Measurements from ENCODE around the gene EHD4.

Gene EHD4

DNA sequence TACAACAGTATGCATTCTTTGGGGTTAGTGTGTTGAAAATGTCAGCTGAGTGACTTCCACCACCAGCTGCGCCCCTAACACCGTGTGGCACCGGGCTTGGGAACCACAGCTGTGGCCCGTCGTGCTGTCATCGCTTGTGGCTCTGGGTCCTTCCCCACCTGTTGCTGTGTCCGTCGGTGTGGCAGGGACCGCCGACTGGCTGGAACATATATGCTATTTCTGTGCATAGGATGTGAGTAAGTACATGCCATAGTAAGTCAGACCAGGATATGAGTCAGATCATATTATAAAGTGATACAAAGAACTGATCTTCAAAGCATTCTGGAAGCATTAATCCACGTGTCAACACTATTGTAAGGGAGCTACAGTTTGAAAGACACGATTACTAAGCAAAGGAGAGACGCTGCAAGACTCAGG lies 31.9 kb downstream of the EHD4 start:
- DNase-seq (ENCODE audit: insufficient read length, low spot score) (no peak), FAIRE-seq (no peak)

DNA sequence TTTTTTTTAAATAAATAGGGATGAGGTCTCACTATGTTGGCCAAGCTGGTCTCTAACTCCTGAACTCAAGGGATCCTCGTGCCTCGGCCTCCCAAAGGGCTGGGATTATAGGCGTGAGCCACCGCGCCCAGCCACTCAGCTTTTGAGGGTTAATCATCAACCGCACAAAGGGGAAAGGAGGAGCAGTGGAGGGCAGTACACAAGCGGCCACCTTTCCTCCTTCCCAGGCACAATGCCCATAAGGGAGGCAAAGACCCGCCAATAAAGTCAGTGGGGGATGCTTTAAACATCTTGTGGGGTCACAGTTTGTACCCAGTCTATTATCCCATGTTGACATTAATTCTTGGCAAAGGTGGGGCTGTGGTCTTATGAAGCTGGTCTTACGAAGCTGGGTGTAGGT lies 32.4 kb downstream of the EHD4 start:
- FAIRE-seq (no peak), DNase-seq (ENCODE audit: insufficient read length, low spot score) (no peak)

DNA sequence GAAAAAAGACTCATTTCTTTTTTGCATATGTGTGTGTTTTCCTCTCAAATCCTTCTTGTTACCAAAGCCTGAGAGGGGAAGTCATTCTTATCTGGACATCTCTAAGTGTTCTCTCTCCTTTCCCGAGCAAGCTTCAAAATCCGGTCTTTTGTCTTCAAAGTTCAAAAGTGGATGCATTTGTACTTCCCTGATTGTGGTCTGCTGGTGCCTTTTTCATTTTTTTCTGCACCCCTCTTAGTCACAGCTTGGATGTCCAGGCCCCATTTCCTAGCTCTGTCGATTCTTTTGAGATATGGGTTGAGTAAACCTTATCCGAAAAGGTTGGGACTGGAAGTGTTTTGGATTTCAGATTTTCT lies 34.8 kb downstream of the EHD4 start:
- DNase-seq (ENCODE audit: insufficient read length, low spot score) = no peak
- FAIRE-seq = peak; percentile 39

DNA sequence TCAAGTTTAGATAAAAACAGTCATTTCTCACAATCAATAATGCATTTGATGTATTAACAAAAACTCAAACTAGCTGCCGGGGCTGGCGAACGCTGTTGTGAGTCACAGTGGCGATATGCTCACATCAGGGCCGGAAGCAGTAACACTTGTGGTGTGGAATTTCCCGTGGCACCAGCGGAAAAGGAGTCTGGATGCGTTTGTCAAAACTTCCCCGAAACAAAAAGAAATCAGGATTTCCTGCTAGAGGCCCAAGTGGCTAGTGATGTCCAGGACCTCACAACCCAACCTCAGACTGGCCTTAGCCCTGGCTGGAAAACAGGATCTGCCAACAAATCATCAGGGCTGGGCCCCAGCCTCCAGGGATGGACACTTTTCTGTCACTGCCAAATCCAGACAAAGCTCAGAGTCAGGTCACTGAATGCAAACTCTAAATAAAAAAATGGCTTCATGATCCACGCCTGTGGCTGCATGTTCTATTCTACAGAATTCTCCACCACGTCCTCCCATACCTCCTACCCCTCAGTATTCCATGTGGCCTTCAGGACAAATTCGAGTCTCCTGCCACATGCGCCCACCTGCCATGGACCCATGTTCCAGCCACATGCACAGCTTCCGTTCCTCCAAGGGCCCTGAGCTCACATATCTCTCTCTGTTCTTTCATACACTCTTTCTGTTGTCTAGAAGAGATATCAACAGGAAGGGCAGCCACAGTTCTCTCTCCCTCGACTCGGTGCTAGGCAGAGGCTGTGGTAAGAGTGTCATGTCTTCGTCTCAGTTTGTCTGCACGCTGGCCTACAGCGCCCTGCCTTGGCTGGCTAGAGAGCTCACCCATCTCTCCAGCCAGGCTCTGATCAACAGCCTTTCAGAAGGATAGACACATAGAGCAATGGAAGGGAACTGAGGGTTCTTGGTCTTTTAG lies 35.4 kb downstream of the EHD4 start:
- FAIRE-seq = peak; percentile 64

DNA sequence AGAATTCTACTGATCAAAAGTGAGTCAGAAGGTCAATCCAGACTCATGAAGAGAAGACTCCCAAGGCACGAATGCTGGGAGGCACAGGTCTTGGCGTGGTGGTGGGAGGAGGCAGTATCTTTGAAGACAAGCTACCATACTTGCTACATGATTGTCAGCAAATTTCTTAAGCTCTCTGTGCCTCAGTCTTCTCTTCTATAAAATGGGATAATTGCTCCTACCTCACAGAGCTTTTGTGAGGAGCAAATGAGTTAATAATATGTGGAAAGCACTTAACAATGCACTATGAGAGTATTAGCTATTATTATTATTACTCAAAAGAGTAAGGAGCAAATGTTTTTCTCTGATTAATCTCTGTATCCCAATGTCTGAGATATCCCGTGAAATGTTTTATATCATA lies 36.2 kb downstream of the EHD4 start:
- DNase-seq (ENCODE audit: insufficient read length, low spot score) (no peak), FAIRE-seq (no peak)

More for the DNA sequence above, 35.4 kb downstream of the EHD4 start:
- DNase-seq (ENCODE audit: insufficient read length, low spot score) = no peak

DNA sequence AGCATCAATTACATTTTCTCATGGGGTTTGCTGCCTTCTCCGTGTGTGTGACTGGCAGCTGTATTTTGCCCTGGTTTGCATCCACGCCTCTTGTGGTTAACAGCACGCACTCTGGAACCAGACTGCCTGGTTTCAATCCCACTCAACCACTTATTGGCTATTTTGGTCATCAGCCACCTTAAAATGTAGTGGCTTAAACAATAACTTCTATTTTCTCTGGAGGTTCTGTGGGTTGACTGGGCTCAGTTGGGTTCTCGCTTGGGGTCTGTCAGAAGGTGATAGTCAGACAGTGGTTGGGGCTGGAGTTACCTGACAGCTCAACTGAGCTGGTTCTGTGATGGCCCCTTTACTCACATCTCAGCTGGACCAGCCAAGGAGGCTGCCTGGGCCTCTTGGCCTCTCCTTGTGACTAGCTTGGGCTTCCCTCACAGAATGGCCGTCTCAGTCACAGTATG lies 36.8 kb downstream of the EHD4 start:
- no peak for DNase-seq (ENCODE audit: insufficient read length, low spot score)

DNA sequence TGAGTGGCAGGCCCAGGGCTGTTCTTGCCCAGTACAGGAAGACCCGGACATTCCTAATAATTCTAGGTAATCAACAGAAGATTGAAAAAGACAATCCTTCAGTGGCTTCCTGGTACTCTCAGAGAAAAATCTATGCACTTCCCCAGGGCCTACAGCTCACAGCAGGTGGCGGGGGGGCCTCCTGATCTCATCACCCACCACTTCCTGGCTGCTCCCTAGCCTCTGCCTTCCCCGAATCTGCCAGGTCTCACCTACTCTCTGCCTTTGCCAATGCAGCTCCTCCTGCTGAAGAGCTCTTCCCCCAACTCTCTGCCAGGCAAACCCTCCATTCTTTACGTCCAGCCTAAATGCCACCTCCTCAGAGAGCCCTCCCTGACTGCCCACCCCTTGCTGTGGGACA lies 37.5 kb downstream of the EHD4 start:
- FAIRE-seq (peak; percentile 78), DNase-seq (ENCODE audit: insufficient read length, low spot score) (no peak)

More for the DNA sequence above, 36.8 kb downstream of the EHD4 start:
- peak; percentile 90 for FAIRE-seq

DNA sequence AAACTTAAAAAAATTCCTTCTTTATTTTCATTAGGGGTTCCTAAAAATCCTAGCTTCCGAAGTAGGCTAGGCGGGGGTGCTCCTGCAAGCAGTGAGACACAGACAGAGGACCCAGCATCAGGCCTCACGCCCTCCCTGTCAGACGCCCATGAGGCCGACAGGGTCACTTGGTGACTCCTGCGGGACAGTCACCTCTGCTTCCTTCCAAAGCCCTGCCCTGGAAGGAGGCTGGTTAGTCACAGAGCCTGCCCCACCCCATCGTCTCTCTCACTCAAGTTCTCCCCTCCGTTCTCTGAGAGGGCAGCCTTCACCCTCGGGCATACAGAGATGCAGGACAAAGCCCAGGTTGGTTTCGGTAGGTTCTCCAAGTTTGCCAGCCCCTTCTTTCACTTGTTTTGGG lies 38.6 kb downstream of the EHD4 start:
- FAIRE-seq = no peak
- DNase-seq (ENCODE audit: insufficient read length, low spot score) = no peak

DNA sequence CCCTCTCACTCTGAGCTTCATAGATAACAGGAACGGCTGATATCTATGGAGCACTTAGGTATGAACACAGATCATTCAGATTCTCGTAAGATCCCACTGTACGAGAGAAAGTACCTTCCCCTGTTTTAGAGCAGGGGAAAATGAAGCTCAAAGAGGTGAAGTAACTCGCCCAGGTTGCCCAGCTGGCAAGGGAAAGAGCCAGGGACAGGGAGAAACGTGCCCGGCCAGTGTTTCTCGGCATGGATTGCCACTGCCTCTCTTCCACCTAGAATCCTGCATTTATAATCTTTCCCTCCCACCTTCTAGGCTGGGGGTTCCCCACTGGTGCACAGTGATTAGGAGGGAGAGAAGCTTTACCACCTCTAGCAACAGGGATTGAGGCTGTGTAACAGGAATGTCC lies 39.0 kb downstream of the EHD4 start:
- no peak for FAIRE-seq
- no peak for DNase-seq (ENCODE audit: insufficient read length, low spot score)

DNA sequence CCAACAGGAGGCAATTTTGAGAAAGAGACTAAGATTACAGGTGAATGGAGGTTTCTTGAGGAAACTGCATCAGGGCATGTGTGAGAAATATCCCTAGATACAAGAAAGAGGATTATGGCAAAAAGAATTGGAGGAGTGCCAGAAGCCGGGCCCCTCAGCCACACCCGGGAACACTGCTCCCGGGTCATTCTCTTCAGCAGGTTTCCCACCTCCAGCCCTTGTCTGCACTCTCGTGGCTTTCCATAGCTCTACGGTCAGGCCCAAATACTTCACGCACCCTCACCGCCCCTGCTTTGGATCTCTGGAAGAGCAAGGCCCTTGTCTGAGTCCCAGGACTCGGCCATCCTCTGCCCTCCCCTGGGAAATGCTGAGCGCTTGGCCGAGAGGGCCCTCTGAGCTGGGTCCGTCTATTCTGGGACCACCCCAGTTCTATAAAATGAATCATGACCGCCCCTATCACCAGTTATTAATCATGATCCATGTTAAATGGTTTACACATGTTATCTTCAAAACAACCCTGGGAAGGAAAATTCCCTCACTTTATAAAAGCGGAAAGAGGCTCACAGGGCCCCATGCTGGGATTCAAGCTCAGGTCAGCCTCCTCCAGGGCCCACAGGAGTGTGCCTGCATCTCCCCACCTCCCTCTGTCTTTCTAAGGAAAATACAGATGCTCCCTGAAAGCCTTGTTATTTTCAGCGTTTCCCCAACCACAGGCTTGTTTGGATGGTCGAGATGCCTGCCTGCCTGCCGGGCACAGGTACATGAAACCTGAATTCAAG lies 39.7 kb downstream of the EHD4 start:
- no peak for DNase-seq (ENCODE audit: insufficient read length, low spot score)
- no peak for FAIRE-seq

DNA sequence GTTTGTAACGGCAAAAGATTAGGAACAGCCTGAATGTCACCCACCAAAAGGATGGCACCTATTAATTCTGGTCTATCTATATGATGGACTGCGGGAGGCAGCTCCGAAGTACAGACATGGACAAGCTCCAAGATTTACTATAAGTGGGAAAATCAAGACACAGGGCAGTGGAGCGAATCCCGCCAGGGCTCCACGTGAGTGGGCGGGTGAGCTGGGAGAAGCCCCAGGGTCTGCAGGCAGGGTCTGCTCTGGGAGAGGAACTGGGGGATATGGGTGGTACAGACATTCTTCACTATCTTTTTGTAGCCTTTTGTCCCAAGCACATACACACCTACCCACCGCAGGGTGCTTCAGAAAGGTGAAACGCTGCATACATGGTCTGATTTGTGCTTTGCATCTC lies 40.3 kb downstream of the EHD4 start:
- no peak for FAIRE-seq

DNA sequence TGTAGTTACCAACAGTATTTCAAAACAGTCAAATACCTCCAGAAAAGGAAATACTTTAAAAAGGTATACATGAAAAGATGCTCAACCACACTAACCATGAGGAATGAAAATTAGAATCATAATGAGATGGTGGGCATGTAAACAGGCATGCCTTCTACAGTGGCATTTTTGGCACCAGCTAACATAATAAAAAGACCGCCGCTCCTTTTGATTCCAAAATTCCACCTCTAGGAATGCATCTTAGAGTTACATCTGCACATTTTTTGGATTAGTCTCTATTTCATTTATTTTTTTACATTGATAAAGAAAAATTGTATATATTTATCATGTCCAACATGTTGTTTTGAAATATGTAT lies 41.5 kb downstream of the EHD4 start:
- no peak for DNase-seq (ENCODE audit: insufficient read length, low spot score)
- FAIRE-seq = no peak

More for the DNA sequence above, 40.3 kb downstream of the EHD4 start:
- no peak for DNase-seq (ENCODE audit: insufficient read length, low spot score)

DNA sequence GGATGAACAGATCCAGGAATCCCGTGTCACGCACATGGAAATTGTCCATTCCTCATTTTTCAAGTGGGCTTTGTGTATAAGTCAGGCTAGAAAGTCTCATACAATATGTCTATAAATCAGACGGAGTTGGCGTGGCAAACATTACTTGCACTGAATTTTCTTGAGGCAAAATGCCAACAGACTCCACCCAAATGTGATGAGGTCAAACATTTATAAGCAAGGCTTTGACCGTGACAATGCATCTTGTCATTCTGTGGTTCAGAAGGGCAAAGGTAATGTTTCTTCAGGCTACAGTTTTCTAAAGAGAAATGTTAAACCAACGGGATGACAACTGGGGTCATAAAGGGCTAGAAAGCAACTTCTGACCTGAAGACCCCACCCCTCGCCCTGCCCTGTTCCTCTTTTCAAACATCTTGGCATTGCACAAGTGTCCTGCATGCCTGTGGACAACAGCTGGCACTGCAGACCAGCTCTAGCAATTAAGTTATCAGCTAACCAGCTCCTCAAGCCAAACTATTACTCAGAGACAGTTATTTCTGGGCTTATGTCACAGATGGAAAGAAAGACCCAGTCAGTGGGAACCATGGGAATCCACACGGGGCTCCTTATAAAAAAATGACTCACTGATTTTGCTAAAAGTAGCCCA lies 42.0 kb downstream of the EHD4 start:
- DNase-seq (ENCODE audit: insufficient read length, low spot score) (no peak), FAIRE-seq (no peak)

DNA sequence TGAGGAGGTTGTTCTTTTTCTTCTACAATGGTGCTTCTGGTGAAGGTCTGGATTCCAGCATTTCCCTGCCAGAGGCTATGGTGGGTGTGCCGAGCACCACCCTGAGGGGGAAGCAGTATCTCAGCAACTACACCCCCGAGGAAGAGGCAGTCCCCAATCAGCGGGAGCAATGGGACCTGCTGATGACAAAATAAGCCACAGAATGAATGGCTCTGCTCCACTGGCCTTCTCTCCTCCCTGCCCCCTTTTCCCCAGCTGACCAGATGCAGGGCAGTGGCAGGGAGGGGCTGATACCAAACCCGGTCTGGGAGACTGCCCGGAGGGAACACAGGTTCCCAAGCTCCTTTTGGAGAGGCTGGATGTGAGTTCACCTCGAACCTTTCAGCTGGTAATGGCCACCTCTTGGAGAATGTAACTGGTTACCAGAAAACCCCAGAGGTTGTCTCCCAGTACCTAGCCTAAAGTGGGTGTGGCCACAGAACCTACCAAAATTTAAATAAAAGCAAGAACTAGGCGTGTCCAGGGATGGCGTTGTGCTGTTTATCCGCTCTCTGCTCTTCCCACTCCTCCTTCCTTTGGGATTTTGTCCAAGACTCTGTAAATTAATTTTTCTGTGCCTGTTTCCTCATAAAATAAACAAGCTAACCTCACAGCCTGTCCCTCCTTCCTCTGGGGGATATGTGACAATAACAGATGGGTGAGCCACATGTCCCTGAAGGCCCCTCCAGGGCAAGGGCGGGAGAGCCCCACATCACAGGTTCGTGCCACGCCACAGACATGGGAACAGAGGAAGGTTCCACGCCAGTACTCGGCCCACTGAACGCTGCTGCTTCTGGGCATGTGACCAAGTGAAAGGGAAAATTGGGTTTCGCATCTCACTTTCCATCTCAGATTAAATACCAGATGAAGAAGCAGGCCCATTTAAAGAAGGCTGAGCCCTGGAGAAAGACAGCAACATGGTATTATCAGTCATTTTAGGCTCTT lies 43.4 kb downstream of the EHD4 start:
- DNase-seq (ENCODE audit: insufficient read length, low spot score) (peak; percentile 51), FAIRE-seq (peak; percentile 90)

DNA sequence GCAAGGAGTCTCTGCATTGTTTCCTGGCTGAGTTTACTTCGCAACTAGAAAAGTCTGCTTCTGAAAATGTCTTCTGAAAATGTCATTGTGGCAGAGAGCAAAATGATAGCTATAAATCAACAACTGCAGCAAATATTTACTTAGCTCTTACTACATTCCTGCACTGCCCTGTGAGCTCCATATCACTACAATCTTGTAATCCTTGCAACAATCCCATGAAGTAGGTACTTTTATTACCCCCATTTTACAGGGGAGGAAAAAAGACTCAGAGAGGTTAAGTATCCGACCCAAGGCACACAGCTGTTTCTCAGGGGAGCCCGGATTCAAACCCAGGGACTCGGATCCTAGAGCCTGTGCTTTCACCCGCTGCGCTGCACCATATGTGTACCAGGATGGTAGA lies 44.3 kb downstream of the EHD4 start:
- FAIRE-seq (no peak), DNase-seq (ENCODE audit: insufficient read length, low spot score) (no peak)

DNA sequence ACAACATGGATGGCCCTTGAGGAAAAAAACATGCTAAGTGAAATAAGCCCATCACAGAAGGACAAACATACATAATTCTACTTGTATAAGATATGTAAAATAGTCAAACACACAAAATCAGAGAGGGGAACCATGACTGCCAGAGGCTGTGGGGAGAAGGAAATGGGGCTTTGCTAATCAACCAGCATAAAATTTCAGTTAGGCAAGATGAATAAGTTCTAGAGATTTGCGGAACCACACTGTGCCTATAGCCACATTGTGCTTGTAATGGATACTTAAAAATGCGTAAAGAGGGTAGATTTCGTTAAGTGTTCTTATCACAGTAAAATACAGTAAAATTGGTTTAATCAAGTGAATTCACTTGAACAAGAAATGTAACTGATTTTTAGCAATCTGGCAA lies 44.8 kb downstream of the EHD4 start:
- FAIRE-seq = peak; percentile 58
- no peak for DNase-seq (ENCODE audit: insufficient read length, low spot score)

DNA sequence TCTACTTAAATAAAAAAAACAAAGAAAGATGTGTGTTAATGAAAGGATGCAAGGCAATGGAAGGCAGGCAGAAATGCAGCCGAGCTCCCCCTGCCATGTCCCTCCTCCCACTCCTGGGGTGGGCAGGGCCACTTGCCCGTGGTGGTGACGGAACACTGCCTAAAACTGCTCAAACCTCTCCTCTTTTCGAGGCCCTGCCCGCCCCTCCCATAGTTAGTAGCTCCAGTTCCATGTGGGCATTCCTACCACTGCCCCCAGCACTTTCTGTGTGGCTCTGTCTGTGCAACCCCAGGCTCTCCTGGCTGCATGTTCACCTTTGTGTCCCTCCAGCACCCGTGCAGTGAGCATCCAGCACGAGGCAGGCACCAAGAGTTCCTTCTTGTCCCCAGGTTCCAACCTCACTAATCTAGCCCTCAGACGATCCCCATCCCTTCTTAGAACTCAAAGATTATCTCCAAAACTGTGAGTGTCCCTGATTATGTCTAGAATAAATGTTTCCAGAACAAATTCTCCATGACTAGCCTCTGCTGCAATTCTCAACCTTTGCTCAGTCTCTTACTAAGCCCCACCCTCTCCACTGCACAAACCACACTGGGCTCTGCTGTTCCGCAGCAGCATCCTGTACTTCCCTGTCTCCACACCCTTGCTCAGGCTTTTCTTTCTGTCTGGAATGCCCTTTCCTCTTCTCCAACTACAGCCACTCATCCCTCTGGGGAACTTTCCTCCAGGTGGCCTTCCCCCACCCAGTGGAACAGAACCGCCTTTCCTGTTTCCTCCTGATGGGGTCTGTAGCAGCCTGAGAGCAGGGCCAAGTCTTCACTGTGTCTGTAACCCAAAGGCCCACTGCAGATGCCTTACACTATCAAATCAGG lies 45.9 kb downstream of the EHD4 start:
- peak; percentile 77 for FAIRE-seq
- DNase-seq (ENCODE audit: insufficient read length, low spot score) = no peak

DNA sequence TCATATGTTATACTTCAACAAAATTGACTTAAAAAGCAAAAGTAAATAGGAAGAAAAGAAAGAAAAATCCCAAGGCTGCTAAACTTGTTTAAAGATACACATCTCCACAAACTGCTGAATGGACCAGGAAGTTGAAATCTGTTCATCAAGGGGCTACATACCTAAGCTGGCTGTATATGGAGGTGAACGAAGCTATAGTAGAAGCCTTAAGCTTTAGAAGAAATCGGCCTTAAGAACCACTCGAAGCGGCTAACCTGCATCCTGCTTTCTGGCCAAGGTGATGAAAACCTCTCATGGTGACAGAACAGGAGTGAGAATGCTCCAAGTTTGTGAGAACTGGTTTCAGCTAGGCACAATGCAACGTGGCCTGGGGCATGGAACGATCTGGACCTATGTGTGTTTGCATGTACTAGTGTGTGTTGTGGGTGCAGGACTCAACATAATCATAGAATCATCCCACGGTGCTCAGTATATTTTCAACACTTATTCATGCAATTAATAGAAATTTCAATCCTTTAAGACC lies 47.2 kb downstream of the EHD4 start:
- no peak for DNase-seq (ENCODE audit: insufficient read length, low spot score)

DNA sequence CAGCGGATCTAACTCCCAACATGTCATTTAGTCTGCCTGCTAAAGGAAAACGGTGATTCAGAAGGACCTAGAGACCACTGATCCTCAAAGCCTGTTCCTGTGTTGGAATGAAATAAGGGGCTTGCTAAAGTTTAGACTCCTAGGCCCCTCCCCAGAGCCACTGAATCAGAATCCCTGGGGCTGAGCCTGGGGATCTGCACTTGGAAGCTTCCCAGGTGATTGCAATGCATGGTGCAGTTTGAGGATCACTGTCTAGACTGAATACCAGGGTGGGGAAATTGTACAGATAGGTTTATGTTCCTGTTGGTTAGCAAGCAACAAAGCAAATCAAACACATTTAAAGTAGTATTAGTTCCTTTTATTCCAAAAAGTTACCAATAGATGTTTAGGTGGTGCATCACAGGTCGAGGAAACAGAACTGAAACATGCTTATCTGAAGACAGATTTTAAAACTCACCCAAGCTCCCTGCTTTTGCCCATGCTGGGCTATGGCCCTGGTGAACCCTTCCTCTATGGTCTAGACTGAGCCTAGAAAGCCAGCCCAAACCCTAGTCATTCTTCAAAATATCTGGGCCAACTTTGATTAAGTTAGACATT lies 48.9 kb downstream of the EHD4 start:
- DNase-seq (ENCODE audit: insufficient read length, low spot score) (no peak), FAIRE-seq (no peak)

More for the DNA sequence above, 47.2 kb downstream of the EHD4 start:
- no peak for FAIRE-seq
